ENCODE results near the gene HOXC12.

DNA sequence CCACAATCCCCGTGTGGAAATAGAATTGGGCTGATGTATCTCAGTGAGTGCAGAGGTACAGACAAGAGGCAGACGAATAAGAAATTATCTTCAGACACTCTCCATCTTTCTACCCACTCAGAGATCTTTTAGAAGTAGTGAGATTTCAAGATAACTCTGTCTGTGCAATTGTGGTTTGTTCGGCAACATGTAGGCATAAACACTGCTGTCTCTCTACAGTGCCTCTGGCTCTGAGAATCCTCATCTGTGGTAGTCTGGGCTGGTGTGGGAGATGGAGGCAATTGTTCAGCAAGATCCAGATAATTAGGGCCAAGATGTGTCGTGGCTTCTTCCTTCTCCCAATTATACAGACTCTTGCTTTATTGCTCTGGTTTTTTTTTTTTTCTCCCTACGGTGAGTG lies 13.0 kb upstream of the HOXC12 start:
- no peak for TF ChIP-seq POLR2A (IDR thresholded peaks at IDR 0.05)
- TF ChIP-seq, protein P1, sequence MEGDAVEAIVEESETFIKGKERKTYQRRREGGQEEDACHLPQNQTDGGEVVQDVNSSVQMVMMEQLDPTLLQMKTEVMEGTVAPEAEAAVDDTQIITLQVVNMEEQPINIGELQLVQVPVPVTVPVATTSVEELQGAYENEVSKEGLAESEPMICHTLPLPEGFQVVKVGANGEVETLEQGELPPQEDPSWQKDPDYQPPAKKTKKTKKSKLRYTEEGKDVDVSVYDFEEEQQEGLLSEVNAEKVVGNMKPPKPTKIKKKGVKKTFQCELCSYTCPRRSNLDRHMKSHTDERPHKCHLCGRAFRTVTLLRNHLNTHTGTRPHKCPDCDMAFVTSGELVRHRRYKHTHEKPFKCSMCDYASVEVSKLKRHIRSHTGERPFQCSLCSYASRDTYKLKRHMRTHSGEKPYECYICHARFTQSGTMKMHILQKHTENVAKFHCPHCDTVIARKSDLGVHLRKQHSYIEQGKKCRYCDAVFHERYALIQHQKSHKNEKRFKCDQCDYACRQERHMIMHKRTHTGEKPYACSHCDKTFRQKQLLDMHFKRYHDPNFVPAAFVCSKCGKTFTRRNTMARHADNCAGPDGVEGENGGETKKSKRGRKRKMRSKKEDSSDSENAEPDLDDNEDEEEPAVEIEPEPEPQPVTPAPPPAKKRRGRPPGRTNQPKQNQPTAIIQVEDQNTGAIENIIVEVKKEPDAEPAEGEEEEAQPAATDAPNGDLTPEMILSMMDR (IDR thresholded peaks at IDR 0.05) = no peak
